Measurements from ENCODE around the gene P2RY14.

- no peak for TF ChIP-seq CTCF (IDR thresholded peaks at IDR 0.05)
- no peak for TF ChIP-seq POLR2AphosphoS5 (IDR thresholded peaks at IDR 0.05)
- no peak for TF ChIP-seq POLR2A (IDR thresholded peaks at IDR 0.05)
- TF ChIP-seq EP300 (IDR thresholded peaks at IDR 0.05; ENCODE audit: low read depth) = no peak
Observed at GRCh38 chr3:151218136-151218535, 60.2 kb downstream of the P2RY14 start.

All from transverse colon (tissue), 4 donors.